Measurements from ENCODE around the gene PARVA. TPM values are rescaled to one million over a fixed set of nuclear protein-coding genes. Genes with fewer than 3 reads are reported as not detected.

PARVA gene
- total RNA-seq, 1 donor from 2014 or later: 106 TPM

DNA sequence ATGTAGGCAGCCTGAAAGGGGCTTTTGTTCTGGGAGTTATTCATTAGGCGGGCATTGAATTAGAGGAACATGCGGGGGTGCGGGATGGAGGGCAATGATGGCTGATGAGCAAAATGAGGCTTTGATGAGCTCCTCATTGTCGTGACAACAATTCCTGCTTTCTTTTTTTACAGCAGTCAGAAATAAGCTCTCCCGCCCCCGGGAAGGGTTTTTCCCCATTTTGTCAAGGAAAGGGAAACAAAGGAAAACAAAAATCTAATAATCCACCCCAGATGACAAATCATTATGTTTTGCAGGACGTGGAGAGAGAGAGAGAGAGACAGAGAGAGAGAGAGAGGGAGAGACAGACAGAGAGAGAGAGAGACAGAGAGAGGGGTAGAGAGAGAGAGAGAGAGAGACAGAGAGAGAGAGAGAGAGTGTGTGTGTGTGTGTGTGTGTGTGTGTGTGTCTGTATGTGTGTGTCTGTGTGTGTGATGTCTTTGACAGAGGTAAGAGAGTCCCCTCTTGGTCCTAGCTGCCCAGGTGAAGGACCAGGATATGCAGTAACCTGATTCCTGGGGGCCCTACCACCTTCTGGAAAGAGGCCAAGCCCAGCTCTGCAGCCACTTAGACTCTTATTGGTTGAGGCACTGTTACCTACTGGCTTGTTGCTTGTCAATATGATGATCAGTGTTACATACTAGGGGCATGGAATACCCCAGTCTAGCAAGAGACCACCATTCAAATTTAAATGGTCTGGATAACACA is 46.7 kb upstream of the PARVA start:
- no peaks in the 10 kb centered on the region for H3K27me3 ChIP-seq (ENCODE audit: insufficient read depth, low read length)
- H4K20me1 ChIP-seq (ENCODE audit: insufficient read depth, low read length): no peaks in the 10 kb centered on the region
- Mint-ChIP-seq H3K27ac (ENCODE audit: unreplicated experiment) (peak overlapping the region; percentile 45), H3K4me1 (ENCODE audit: low read depth, unreplicated experiment) (peaks cover 11% of the 10 kb centered on the region), H3K36me3 (ENCODE audit: low read depth, unreplicated experiment) (peaks cover 10% of the 10 kb centered on the region), H3K27me3 (ENCODE audit: low read depth, unreplicated experiment) (no peaks in the 10 kb centered on the region), H3K9me3 (ENCODE audit: unreplicated experiment) (no peaks in the 10 kb centered on the region), H3K4me3 (ENCODE audit: unreplicated experiment) (no peak overlapping the region)
- no peaks in the 10 kb centered on the region for H3K79me2 ChIP-seq (ENCODE audit: insufficient read depth, low read length)
- peak; percentile 18 for DNase-seq (ENCODE audit: low read depth)
- peak overlapping the region; percentile 27 for H3K4me2 ChIP-seq (ENCODE audit: low read length)
- H3K9ac ChIP-seq (ENCODE audit: low read length): peak overlapping the region; percentile 20
- H3K4me3 ChIP-seq (ENCODE audit: insufficient read depth, low read depth, low read length): no peak overlapping the region
- TF ChIP-seq, protein P1, sequence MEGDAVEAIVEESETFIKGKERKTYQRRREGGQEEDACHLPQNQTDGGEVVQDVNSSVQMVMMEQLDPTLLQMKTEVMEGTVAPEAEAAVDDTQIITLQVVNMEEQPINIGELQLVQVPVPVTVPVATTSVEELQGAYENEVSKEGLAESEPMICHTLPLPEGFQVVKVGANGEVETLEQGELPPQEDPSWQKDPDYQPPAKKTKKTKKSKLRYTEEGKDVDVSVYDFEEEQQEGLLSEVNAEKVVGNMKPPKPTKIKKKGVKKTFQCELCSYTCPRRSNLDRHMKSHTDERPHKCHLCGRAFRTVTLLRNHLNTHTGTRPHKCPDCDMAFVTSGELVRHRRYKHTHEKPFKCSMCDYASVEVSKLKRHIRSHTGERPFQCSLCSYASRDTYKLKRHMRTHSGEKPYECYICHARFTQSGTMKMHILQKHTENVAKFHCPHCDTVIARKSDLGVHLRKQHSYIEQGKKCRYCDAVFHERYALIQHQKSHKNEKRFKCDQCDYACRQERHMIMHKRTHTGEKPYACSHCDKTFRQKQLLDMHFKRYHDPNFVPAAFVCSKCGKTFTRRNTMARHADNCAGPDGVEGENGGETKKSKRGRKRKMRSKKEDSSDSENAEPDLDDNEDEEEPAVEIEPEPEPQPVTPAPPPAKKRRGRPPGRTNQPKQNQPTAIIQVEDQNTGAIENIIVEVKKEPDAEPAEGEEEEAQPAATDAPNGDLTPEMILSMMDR (IDR thresholded peaks at IDR 0.05; ENCODE audit: insufficient read depth, low read depth, low read length): no peak
- TF ChIP-seq EZH2 (IDR thresholded peaks at IDR 0.05; ENCODE audit: insufficient read depth, low read length): no peak
- no peak for FAIRE-seq
- H3K9me3 ChIP-seq (ENCODE audit: insufficient read depth, low read depth, low read length): no peaks in the 10 kb centered on the region
- peaks cover 10% of the 10 kb centered on the region for H3K4me1 ChIP-seq (ENCODE audit: insufficient read depth, low read length)
- H3K27ac ChIP-seq (ENCODE audit: low read depth, low read length): no peak overlapping the region
- peaks cover 13% of the 10 kb centered on the region for H3K36me3 ChIP-seq (ENCODE audit: insufficient read depth, low read length)
- H2AFZ ChIP-seq (ENCODE audit: low read depth, low read length): no peak overlapping the region

DNA sequence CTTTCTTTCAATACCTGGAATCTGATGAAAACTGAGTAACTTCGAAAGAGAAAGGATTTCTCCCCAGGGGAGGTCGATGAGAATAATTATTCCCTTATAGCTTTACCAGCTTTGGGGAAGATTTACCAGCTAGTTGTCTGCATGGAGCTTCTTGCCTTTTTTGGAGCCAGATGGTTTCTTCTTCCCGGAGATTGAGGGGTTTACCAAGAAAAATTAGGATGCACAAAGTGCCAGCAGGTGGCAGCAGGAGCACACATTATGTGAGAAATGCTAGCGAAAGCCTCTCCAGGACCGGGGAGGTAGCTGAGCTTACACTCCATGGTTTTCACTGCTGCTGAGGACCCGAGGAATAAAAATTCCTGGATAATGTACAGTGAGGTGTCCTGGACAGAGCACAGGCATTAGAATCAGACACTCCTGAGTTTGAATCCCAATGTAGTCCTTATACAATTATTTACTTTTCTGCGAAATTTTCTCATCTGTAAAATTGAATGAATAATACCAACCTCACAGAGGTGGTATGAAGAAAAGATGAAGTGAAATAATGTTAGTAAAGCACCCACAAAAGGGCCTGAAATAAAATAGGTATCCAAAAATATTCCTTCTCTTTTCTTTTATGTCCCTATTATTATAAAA is 46.0 kb upstream of the PARVA start:
- TF ChIP-seq, protein P1 (IDR thresholded peaks at IDR 0.05; ENCODE audit: insufficient read depth, low read depth, low read length): peak; percentile 71
- no peak for TF ChIP-seq EZH2 (IDR thresholded peaks at IDR 0.05; ENCODE audit: insufficient read depth, low read length)
- peak overlapping the region; percentile 20 for H3K9ac ChIP-seq (ENCODE audit: low read length)
- no peaks in the 10 kb centered on the region for H4K20me1 ChIP-seq (ENCODE audit: insufficient read depth, low read length)
- H3K27ac ChIP-seq (ENCODE audit: low read depth, low read length): no peak overlapping the region
- H3K36me3 ChIP-seq (ENCODE audit: insufficient read depth, low read length): peaks cover 13% of the 10 kb centered on the region
- DNase-seq (ENCODE audit: low read depth): peak; percentile 56
- Mint-ChIP-seq H3K4me3 (ENCODE audit: unreplicated experiment) (no peak overlapping the region), H3K4me1 (ENCODE audit: low read depth, unreplicated experiment) (peaks cover 11% of the 10 kb centered on the region), H3K27me3 (ENCODE audit: low read depth, unreplicated experiment) (no peaks in the 10 kb centered on the region), H3K27ac (ENCODE audit: unreplicated experiment) (no peak overlapping the region), H3K36me3 (ENCODE audit: low read depth, unreplicated experiment) (peaks cover 11% of the 10 kb centered on the region), H3K9me3 (ENCODE audit: unreplicated experiment) (peaks cover 4% of the 10 kb centered on the region)
- no peaks in the 10 kb centered on the region for H3K79me2 ChIP-seq (ENCODE audit: insufficient read depth, low read length)
- H3K4me2 ChIP-seq (ENCODE audit: low read length): peak overlapping the region; percentile 27
- H3K4me3 ChIP-seq (ENCODE audit: insufficient read depth, low read depth, low read length): no peak overlapping the region
- peaks cover 10% of the 10 kb centered on the region for H3K4me1 ChIP-seq (ENCODE audit: insufficient read depth, low read length)
- H3K27me3 ChIP-seq (ENCODE audit: insufficient read depth, low read length): no peaks in the 10 kb centered on the region
- peak; percentile 39 for FAIRE-seq
- H2AFZ ChIP-seq (ENCODE audit: low read depth, low read length): no peak overlapping the region
- no peaks in the 10 kb centered on the region for H3K9me3 ChIP-seq (ENCODE audit: insufficient read depth, low read depth, low read length)

DNA sequence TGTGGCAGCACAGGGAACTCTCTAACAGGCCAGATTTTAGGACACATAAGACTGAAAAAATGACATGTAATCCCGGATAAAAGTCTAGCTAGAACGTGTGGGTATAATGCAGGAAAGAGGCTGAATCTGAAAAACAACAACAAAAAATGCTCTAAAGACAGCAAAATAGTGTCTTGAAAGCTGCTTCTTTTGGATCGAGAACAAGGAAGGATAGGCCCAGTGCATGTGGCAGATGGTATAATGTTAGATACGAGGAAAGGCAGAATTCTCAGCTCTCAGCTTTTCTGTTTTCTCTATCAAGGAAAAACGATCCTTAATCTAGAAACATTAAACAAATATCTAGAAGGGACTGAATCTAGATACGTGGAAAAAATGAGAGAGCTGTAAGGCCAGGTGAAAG is 33.8 kb upstream of the PARVA start:
- Mint-ChIP-seq H3K27me3 (ENCODE audit: low read depth, unreplicated experiment) (no peaks in the 10 kb centered on the region), H3K36me3 (ENCODE audit: low read depth, unreplicated experiment) (peaks cover 24% of the 10 kb centered on the region), H3K4me1 (ENCODE audit: low read depth, unreplicated experiment) (no peaks in the 10 kb centered on the region), H3K4me3 (ENCODE audit: unreplicated experiment) (no peak overlapping the region), H3K9me3 (ENCODE audit: unreplicated experiment) (peaks cover 13% of the 10 kb centered on the region), H3K27ac (ENCODE audit: unreplicated experiment) (no peak overlapping the region)
- Histone ChIP-seq H3K4me2 (ENCODE audit: low read length) (no peak overlapping the region), H3K4me3 (ENCODE audit: insufficient read depth, low read depth, low read length) (no peak overlapping the region), H3K27ac (ENCODE audit: low read depth, low read length) (no peak overlapping the region), H3K36me3 (ENCODE audit: insufficient read depth, low read length) (peaks cover 6% of the 10 kb centered on the region), H3K9ac (ENCODE audit: low read length) (no peak overlapping the region), H3K79me2 (ENCODE audit: insufficient read depth, low read length) (no peaks in the 10 kb centered on the region), H2AFZ (ENCODE audit: low read depth, low read length) (no peak overlapping the region), H4K20me1 (ENCODE audit: insufficient read depth, low read length) (no peaks in the 10 kb centered on the region), H3K9me3 (ENCODE audit: insufficient read depth, low read depth, low read length) (no peaks in the 10 kb centered on the region), H3K27me3 (ENCODE audit: insufficient read depth, low read length) (no peaks in the 10 kb centered on the region), H3K4me1 (ENCODE audit: insufficient read depth, low read length) (no peaks in the 10 kb centered on the region)
- DNase-seq (ENCODE audit: low read depth) (no peak), FAIRE-seq (no peak)
- no peak for TF ChIP-seq EZH2 (IDR thresholded peaks at IDR 0.05; ENCODE audit: insufficient read depth, low read length)
- TF ChIP-seq, protein P1 (IDR thresholded peaks at IDR 0.05; ENCODE audit: insufficient read depth, low read depth, low read length): no peak

Data from astrocyte (in vitro differentiated cells and primary cell).